Measurements from ENCODE around the gene NISCH. TPM values are rescaled to one million over a fixed set of nuclear protein-coding genes. Genes with fewer than 3 reads are reported as not detected.

The NISCH gene
- total RNA-seq, 1 experiment from 2014 or later = 15.8 TPM

- DNase-seq (ENCODE audit: low read depth) = no peak
Observed at GRCh38 chr3:52537165-52537620, 81.8 kb downstream of the NISCH start.

- no peak for DNase-seq (ENCODE audit: low read depth)
Observed at GRCh38 chr3:52537726-52538421, 82.5 kb downstream of the NISCH start.

DNA sequence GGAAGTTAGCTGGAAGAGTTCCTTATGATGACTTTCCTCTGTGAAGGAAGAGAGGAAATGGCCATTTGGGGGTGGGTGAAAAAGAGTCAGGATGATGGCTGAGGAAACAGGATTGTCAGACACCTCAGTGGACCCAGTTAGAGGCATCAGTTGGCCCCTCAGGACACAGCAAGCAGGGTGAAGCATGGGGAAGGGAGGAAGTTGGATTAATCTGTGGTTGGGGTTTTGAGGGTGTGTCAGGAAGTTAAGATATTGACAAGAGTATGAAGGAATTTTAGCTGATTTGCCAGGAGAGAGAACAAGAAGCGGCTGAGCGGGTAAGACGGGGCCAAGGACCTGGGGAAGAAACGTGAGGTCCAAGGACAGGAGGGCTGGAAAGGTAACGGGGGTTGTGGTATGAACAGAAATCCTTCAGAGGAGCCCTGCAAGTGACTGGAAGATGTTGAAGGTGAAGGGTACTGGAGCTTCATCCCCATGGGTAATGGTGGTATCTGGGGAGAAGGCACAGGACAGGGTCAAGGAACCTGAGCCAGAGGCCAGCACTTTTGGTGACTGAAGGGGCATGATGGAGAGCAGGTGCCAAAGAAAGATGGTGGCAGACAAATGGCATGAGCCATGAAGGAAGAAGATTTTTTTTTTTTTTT, 83.7 kb downstream of the NISCH start:
- DNase-seq (ENCODE audit: low read depth) = no peak

DNA sequence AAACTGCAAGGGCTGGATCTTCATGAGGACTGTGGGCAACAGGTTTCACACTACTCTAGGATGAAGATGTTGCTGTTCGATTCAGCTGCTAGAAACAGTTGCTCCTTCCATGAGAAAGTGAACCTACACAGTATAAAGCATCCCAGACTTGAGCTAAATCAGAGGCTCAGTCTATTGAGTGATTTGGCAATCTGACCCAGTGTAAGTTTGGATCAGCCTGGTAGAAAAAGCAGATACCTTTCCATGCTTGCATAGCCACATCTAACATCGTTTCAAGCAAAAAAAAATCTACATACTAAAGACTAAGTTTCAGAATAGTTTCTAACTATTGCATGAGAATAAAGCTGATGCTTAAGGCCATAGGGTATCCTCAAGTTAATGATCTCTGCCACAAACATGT, 85.6 kb downstream of the NISCH start:
- DNase-seq (ENCODE audit: low read depth) = no peak

Other genes with a start within 250 kb of the NISCH start
- not detected in 2 replicates for gene TLR9, start 230.0 kb upstream of the NISCH start, total RNA-seq (2014; rRNA removed; shearing (Covaris generic))
- gene TWF2, start 216.4 kb upstream of the NISCH start, total RNA-seq (2014; rRNA removed; shearing (Covaris generic)) = 38.5 and 51.0 TPM in 2 replicates
- 1.9 and 4.6 TPM in 2 replicates for gene PPM1M, start 209.8 kb upstream of the NISCH start, total RNA-seq (2014; rRNA removed; shearing (Covaris generic))
- gene WDR82, start 177.0 kb upstream of the NISCH start, total RNA-seq (2014; rRNA removed; shearing (Covaris generic)) = 29.9 and 35.5 TPM in 2 replicates
- 1.6 and 2.8 TPM in 2 replicates for gene GLYCTK, start 167.8 kb upstream of the NISCH start, total RNA-seq (2014; rRNA removed; shearing (Covaris generic))
- gene DNAH1, start 139.3 kb upstream of the NISCH start, total RNA-seq (2014; rRNA removed; shearing (Covaris generic)) = 0.02 and 0.52 TPM in 2 replicates
- 46.8 and 51.8 TPM in 2 replicates for gene BAP1, start 45.6 kb upstream of the NISCH start, total RNA-seq (2014; rRNA removed; shearing (Covaris generic))
- 0.94 and 5.5 TPM in 2 replicates for gene PHF7, start 44.9 kb upstream of the NISCH start, total RNA-seq (2014; rRNA removed; shearing (Covaris generic))
- gene SEMA3G, start 10.5 kb upstream of the NISCH start, total RNA-seq (2014; rRNA removed; shearing (Covaris generic)) = 0.07 TPM in 1 of 2 replicates, not detected in the other
- not detected in 2 replicates for gene TNNC1, start 1.6 kb upstream of the NISCH start, total RNA-seq (2014; rRNA removed; shearing (Covaris generic))
- 0.05 TPM in 1 of 2 replicates, not detected in the other for gene STAB1, start 39.7 kb downstream of the NISCH start, total RNA-seq (2014; rRNA removed; shearing (Covaris generic))
- 36.5 and 50.0 TPM in 2 replicates for gene NT5DC2, start 78.3 kb downstream of the NISCH start, total RNA-seq (2014; rRNA removed; shearing (Covaris generic))
- 0.62 and 2.6 TPM in 2 replicates for gene UQCC5, start 81.0 kb downstream of the NISCH start, total RNA-seq (2014; rRNA removed; shearing (Covaris generic))
- 16.6 and 24.5 TPM in 2 replicates for gene PBRM1, start 230.3 kb downstream of the NISCH start, total RNA-seq (2014; rRNA removed; shearing (Covaris generic))
- 85.4 and 114 TPM in 2 replicates for gene GNL3, start 230.4 kb downstream of the NISCH start, total RNA-seq (2014; rRNA removed; shearing (Covaris generic))

Data from M059J (cell line).